Neural progenitor cell (in vitro differentiated cells): ENCODE results near the gene ZNF503. TPM values are rescaled to one million over a fixed set of nuclear protein-coding genes. Genes with fewer than 3 reads are reported as not detected.

Experiments used
- DNase-seq: peaks from one replicate; pipeline ENCODE4 v3.0.0-alpha.2; 2016; ENCODE audit warnings: low spot score
- H2AFZ ChIP-seq: fragments of 200-600 bp; sonication (generic); replicated peaks from 2 replicates; pipeline ENCODE4 v1.6.1; 2016; ENCODE audit warnings: antibody characterized with exemption
- H3F3A ChIP-seq: fragments of 200-600 bp; sonication (generic); 2 replicates; pipeline ENCODE4 v1.6.1; 2016; ENCODE audit warnings: antibody characterized with exemption, low read depth
- H3K27ac ChIP-seq: fragments of 200-600 bp; sonication (generic); 2 replicates; pipeline ENCODE4 v1.5.1; 2016; ENCODE audit warnings: mild to moderate bottlenecking
- H3K27me3 ChIP-seq: fragments of 200-600 bp; sonication (generic); 2 replicates; pipeline ENCODE4 v1.6.1; 2016; ENCODE audit warnings: mild to moderate bottlenecking, moderate library complexity
- H3K36me3 ChIP-seq: fragments of 200-600 bp; sonication (generic); 2 replicates; pipeline ENCODE4 v1.5.1; 2016
- H3K4me1 ChIP-seq: fragments of 200-600 bp; sonication (generic); 2 replicates; pipeline ENCODE4 v1.6.1; 2016; ENCODE audit warnings: mixed run types
- H3K4me2 ChIP-seq: fragments of 200-600 bp; sonication (generic); 2 replicates; pipeline ENCODE4 v1.6.1; 2016
- H3K4me3 ChIP-seq: fragments of 200-600 bp; sonication (generic); 2 replicates; pipeline ENCODE4 v1.5.1; 2016
- H3K79me2 ChIP-seq: fragments of 200-600 bp; sonication (generic); 2 replicates; pipeline ENCODE4 v1.6.1; 2016; ENCODE audit warnings: low read depth
- H3K9ac ChIP-seq: fragments of 200-600 bp; sonication (generic); 2 replicates; pipeline ENCODE4 v1.6.1; 2016
- H3K9me3 ChIP-seq: fragments of 200-600 bp; sonication (generic); 2 replicates; pipeline ENCODE4 v1.5.1; 2016; ENCODE audit warnings: low read depth
- H4K20me1 ChIP-seq: fragments of 200-600 bp; sonication (generic); 2 replicates; pipeline ENCODE4 v1.6.1; 2016; ENCODE audit warnings: low read depth
- H3K27ac Mint-ChIP-seq: 3 replicates; pipeline ENCODE4 v1.8.0; 2021; ENCODE audit warnings: mixed read lengths
- H3K27me3 Mint-ChIP-seq: 2 replicates; pipeline ENCODE4 v1.8.0; 2022; ENCODE audit warnings: low read depth, mild to moderate bottlenecking, inconsistent platforms, moderate library complexity, mixed read lengths; ENCODE audit not compliant: insufficient read depth
- H3K36me3 Mint-ChIP-seq: 3 replicates; pipeline ENCODE4 v1.8.0; 2021; ENCODE audit warnings: mixed read lengths
- H3K4me1 Mint-ChIP-seq: 3 replicates; pipeline ENCODE4 v1.8.0; 2021; ENCODE audit warnings: mixed read lengths
- H3K4me3 Mint-ChIP-seq: 3 replicates; pipeline ENCODE4 v1.8.0; 2021; ENCODE audit warnings: mild to moderate bottlenecking, moderate library complexity, mixed read lengths
- H3K9me3 Mint-ChIP-seq: 3 replicates; pipeline ENCODE4 v1.8.0; 2020; ENCODE audit warnings: mixed read lengths
- EZH2 ChIP-seq: fragments of 200-600 bp; sonication (generic); IDR thresholded peaks from 2 replicates; pipeline ENCODE4 v1.6.1; 2017; ENCODE audit warnings: antibody characterized with exemption, mild to moderate bottlenecking, moderate library complexity
- EZH2phosphoT487 ChIP-seq: fragments of 200-600 bp; sonication (generic); IDR thresholded peaks from 2 replicates; pipeline ENCODE4 v1.6.1; 2017; ENCODE audit warnings: antibody characterized with exemption
- total RNA-seq: library from RNA; depleted of rRNA; stranded (reverse); fragments of >200 nt; gene quantifications from 2 replicates; pipeline ENCODE4 v1.2.3, GENCODE V29; 2015; ENCODE audit warnings: low replicate concordance
- TF ChIP-seq, protein P1 (sequence below): fragments of 200-600 bp; sonication (generic); IDR thresholded peaks from 2 replicates; pipeline ENCODE4 v1.5.1; 2017; ENCODE audit warnings: antibody characterized with exemption, mild to moderate bottlenecking

ZNF503 gene
- total RNA-seq, 1 donor from 2014 or later, result 8.3 TPM

DNA sequence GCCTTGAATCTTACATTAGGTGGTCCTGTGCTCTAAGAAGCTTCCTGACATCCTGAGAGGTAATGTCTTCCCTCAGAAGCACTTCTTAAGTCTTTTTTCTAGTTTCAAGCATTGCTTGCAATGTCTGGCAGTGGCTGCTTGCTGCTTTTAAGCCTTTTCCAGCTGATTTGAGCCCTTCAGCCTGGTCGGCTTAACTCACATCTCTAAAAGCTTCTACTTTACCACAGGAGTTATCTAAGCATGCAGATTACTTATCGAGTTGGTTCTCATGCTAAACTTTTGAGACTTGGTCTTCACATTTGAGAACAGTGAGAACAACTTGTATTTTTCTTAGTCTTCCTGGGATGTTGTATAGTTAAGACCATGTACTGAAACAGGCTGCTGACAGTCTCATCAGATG is 33.7 kb upstream of the ZNF503 start:
- H3K36me3 ChIP-seq, result no peaks in the 10 kb centered on the region
- H3K9me3 ChIP-seq, result no peaks in the 10 kb centered on the region
- peaks cover 38% of the 10 kb centered on the region for H3K4me1 ChIP-seq
- H3K4me2 ChIP-seq, result peak overlapping the region; percentile 20
- H2AFZ ChIP-seq, result no peak overlapping the region
- no peak overlapping the region for H3K4me3 ChIP-seq
- H3K27me3 ChIP-seq, result peaks cover 88% of the 10 kb centered on the region
- no peaks in the 10 kb centered on the region for H3K79me2 ChIP-seq
- TF ChIP-seq EZH2, result no peak
- TF ChIP-seq, protein P1, sequence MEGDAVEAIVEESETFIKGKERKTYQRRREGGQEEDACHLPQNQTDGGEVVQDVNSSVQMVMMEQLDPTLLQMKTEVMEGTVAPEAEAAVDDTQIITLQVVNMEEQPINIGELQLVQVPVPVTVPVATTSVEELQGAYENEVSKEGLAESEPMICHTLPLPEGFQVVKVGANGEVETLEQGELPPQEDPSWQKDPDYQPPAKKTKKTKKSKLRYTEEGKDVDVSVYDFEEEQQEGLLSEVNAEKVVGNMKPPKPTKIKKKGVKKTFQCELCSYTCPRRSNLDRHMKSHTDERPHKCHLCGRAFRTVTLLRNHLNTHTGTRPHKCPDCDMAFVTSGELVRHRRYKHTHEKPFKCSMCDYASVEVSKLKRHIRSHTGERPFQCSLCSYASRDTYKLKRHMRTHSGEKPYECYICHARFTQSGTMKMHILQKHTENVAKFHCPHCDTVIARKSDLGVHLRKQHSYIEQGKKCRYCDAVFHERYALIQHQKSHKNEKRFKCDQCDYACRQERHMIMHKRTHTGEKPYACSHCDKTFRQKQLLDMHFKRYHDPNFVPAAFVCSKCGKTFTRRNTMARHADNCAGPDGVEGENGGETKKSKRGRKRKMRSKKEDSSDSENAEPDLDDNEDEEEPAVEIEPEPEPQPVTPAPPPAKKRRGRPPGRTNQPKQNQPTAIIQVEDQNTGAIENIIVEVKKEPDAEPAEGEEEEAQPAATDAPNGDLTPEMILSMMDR, result no peak
- no peak for TF ChIP-seq EZH2phosphoT487
- Mint-ChIP-seq H3K4me1 (peaks cover 54% of the 10 kb centered on the region), H3K9me3 (peaks cover 5% of the 10 kb centered on the region), H3K27ac (no peak overlapping the region), H3K4me3 (no peak overlapping the region), H3K27me3 (peaks cover 15% of the 10 kb centered on the region), H3K36me3 (no peaks in the 10 kb centered on the region)
- DNase-seq, result peak; percentile 48
- peaks cover 25% of the 10 kb centered on the region for H3F3A ChIP-seq
- no peak overlapping the region for H3K9ac ChIP-seq
- no peaks in the 10 kb centered on the region for H4K20me1 ChIP-seq
- no peak overlapping the region for H3K27ac ChIP-seq

DNA sequence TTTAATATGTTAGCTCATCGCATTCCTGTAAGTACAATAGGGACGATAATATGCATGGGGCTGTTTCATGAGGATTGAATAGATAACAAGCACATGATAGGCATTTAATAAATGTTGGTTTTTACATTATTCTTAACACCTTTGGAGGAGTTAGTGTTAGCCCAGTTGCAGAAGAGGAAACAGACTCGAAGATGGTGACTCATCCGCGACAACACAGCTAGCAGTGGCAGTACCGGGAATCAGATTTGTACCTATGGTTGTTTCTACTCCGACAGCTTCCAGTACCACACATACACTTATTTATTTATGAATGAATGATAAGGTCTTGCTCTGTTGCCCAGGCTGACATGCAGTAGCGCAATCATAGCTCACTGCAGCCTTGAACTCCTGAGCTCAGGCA is 32.7 kb upstream of the ZNF503 start:
- no peak overlapping the region for H3K4me3 ChIP-seq
- H3F3A ChIP-seq, result peaks cover 35% of the 10 kb centered on the region
- peaks cover 46% of the 10 kb centered on the region for H3K4me1 ChIP-seq
- H3K27me3 Mint-ChIP-seq, result peaks cover 20% of the 10 kb centered on the region
- no peak overlapping the region for H3K4me3 Mint-ChIP-seq
- H2AFZ ChIP-seq, result no peak overlapping the region
- H3K4me1 Mint-ChIP-seq, result peaks cover 61% of the 10 kb centered on the region
- H3K36me3 ChIP-seq, result no peaks in the 10 kb centered on the region
- H3K9me3 ChIP-seq, result no peaks in the 10 kb centered on the region
- H3K79me2 ChIP-seq, result no peaks in the 10 kb centered on the region
- H3K27me3 ChIP-seq, result peaks cover 94% of the 10 kb centered on the region
- TF ChIP-seq, protein P1, result no peak
- TF ChIP-seq EZH2phosphoT487 (no peak), EZH2 (no peak)
- DNase-seq, result no peak
- peaks cover 2% of the 10 kb centered on the region for H3K9me3 Mint-ChIP-seq
- no peak overlapping the region for H3K27ac Mint-ChIP-seq
- H3K27ac ChIP-seq, result no peak overlapping the region
- no peaks in the 10 kb centered on the region for H3K36me3 Mint-ChIP-seq
- H3K4me2 ChIP-seq, result no peak overlapping the region
- no peak overlapping the region for H3K9ac ChIP-seq
- H4K20me1 ChIP-seq, result peaks cover 7% of the 10 kb centered on the region

DNA sequence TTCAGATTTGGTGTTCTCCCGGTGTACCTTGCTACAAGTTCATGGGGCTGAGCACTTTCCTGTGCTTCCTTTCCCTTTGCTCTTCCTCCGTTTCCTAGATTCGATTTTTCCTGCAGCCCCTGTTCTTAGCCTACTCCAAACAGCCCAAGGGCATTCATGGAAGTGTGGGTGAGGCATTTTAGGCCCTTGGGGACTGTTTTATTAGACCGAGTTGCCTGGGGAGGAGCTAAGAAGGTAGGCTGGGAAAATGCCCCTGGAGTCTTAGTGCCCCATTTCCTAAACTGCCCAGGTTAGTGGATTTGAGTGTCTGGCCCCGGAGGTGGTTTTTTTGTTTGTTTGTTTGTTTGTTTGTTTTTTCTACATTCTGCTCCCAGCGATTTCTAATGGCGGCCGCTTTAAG is 31.7 kb upstream of the ZNF503 start:
- Histone ChIP-seq H3K9ac (no peak overlapping the region), H3F3A (peaks cover 40% of the 10 kb centered on the region), H3K4me3 (no peak overlapping the region), H3K9me3 (no peaks in the 10 kb centered on the region), H4K20me1 (peaks cover 7% of the 10 kb centered on the region), H3K4me1 (peaks cover 56% of the 10 kb centered on the region), H3K27me3 (peaks cover 95% of the 10 kb centered on the region), H3K27ac (no peak overlapping the region), H3K4me2 (peak overlapping the region; percentile 33), H3K36me3 (no peaks in the 10 kb centered on the region), H3K79me2 (no peaks in the 10 kb centered on the region), H2AFZ (no peak overlapping the region)
- H3K4me3 Mint-ChIP-seq, result no peak overlapping the region
- TF ChIP-seq EZH2, result peak; percentile 57
- TF ChIP-seq, protein P1, result no peak
- peak; percentile 49 for TF ChIP-seq EZH2phosphoT487
- no peaks in the 10 kb centered on the region for H3K36me3 Mint-ChIP-seq
- H3K27ac Mint-ChIP-seq, result no peak overlapping the region
- H3K4me1 Mint-ChIP-seq, result peaks cover 66% of the 10 kb centered on the region
- H3K27me3 Mint-ChIP-seq, result peaks cover 20% of the 10 kb centered on the region
- DNase-seq, result no peak
- H3K9me3 Mint-ChIP-seq, result peaks cover 2% of the 10 kb centered on the region
